HepG2 (cell line): Measurements from ENCODE around the gene AAMP. TPM values are rescaled to one million over a fixed set of nuclear protein-coding genes. Genes with fewer than 3 reads are reported as not detected.

Experiments used
- ELF3 ChIP-seq: IDR thresholded peaks from 2 replicates; pipeline ENCODE4 v1.6.1; 2016; ENCODE audit warnings: missing genetic modification reagents, missing compliant biosample characterization
- HDAC2 ChIP-seq: sonication (generic); formaldehyde crosslinking; IDR thresholded peaks from 2 replicates; pipeline ENCODE4 v1.4.0; 2020; ENCODE audit warnings: missing genetic modification reagents
- HHEX ChIP-seq: IDR thresholded peaks from 2 replicates; pipeline ENCODE4 v1.6.1; 2016; ENCODE audit warnings: control low read depth
- HNF4A ChIP-seq: sonication (generic); formaldehyde crosslinking; IDR thresholded peaks from 2 replicates; pipeline ENCODE4 v1.4.0; 2020; ENCODE audit warnings: missing genetic modification reagents
- MEIS1 ChIP-seq: sonication (generic); formaldehyde crosslinking; IDR thresholded peaks from 2 replicates; pipeline ENCODE4 v1.9.0; 2021; ENCODE audit warnings: mild to moderate bottlenecking, missing genetic modification reagents, moderate library complexity, borderline replicate concordance
- MIER3 ChIP-seq: IDR thresholded peaks from 2 replicates; pipeline ENCODE4 v1.6.1; 2016; ENCODE audit warnings: missing compliant biosample characterization, borderline replicate concordance
- PHF21A ChIP-seq: sonication (generic); formaldehyde crosslinking; IDR thresholded peaks from 2 replicates; pipeline ENCODE4 v1.5.0; 2020; ENCODE audit warnings: mild to moderate bottlenecking, missing genetic modification reagents
- RARG ChIP-seq: sonication (generic); formaldehyde crosslinking; IDR thresholded peaks from 2 replicates; pipeline ENCODE4 v1.4.0; 2020; ENCODE audit warnings: low read depth, mild to moderate bottlenecking, missing genetic modification reagents
- SOX5 ChIP-seq: IDR thresholded peaks from 2 replicates; pipeline ENCODE4 v1.6.1; 2016; ENCODE audit warnings: borderline replicate concordance
- SP4 ChIP-seq: sonication (generic); formaldehyde crosslinking; IDR thresholded peaks from 2 replicates; pipeline ENCODE4 v1.8.1; 2023; ENCODE audit warnings: mild to moderate bottlenecking, missing genetic modification reagents
- TCF7 ChIP-seq: sonication (generic); IDR thresholded peaks from 2 replicates; pipeline ENCODE4 v1.6.1; 2016; ENCODE audit warnings: antibody characterized with exemption, low read depth
- ZNF317 ChIP-seq: sonication (generic); formaldehyde crosslinking; IDR thresholded peaks from 2 replicates; pipeline ENCODE4 v1.5.0; 2020; ENCODE audit warnings: mild to moderate bottlenecking, missing genetic modification reagents
- ZNF335 ChIP-seq: sonication (generic); formaldehyde crosslinking; IDR thresholded peaks from 2 replicates; pipeline ENCODE4 v1.4.0; 2020; ENCODE audit warnings: missing genetic modification reagents
- polyA plus RNA-seq, 8 experiments: library from polyadenylated mRNA; depleted of rRNA in 3 of 8; stranded (reverse) in 7 of 8; unstranded in 1 of 8; fragments of >200 nt; fragmentation: Illumina TruSeq in 4 of 8; extraction: Trizol in 4 of 8; gene quantifications; 2 replicates each; pipeline versions ENCODE4 v1.2.1 to v1.2.3, GENCODE V29; 2011 to 2016; ENCODE audit warnings: low read depth in 4 of 8, missing spikeins in 1 of 8, mixed read lengths in 1 of 8; ENCODE audit not compliant: insufficient read depth in 1 of 8
- total RNA-seq, 5 experiments: library from RNA; depleted of rRNA; stranded (reverse); fragments of >200 nt; fragmentation: Illumina TruSeq; extraction: Trizol; gene quantifications; 2 replicates each; pipeline ENCODE4 v1.2.3, GENCODE V29; 2016; ENCODE audit warnings: low read depth in 1 of 5
- TF ChIP-seq, protein P1 (sequence below): IDR thresholded peaks from 2 replicates; pipeline ENCODE4 v1.6.1; 2016; ENCODE audit warnings: mild to moderate bottlenecking
- TF ChIP-seq, protein P2 (sequence below), 2 experiments: fragments of 450-650 bp in 1 of 2; sonication (generic) in 1 of 2; formaldehyde crosslinking; IDR thresholded peaks; 2 replicates each; pipeline versions ENCODE4 v1.5.0 to v1.8.0; 2020 to 2022; ENCODE audit warnings: mild to moderate bottlenecking in 1 of 2, missing genetic modification reagents in 1 of 2
- TF ChIP-seq, protein P3 (sequence below): sonication (generic); formaldehyde crosslinking; IDR thresholded peaks from 2 replicates; pipeline ENCODE4 v1.4.0; 2020; ENCODE audit warnings: mild to moderate bottlenecking, missing genetic modification reagents
- TF ChIP-seq, protein P4 (sequence below): sonication (generic); formaldehyde crosslinking; IDR thresholded peaks from 2 replicates; pipeline ENCODE4 v1.4.0; 2020; ENCODE audit warnings: missing genetic modification reagents

The AAMP gene
- total and polyA plus RNA-seq, 2 of the 13 experiments (the other 11 are each of a cell fraction or from before 2014, with no cell fraction given): 110 to 186 TPM

DNA sequence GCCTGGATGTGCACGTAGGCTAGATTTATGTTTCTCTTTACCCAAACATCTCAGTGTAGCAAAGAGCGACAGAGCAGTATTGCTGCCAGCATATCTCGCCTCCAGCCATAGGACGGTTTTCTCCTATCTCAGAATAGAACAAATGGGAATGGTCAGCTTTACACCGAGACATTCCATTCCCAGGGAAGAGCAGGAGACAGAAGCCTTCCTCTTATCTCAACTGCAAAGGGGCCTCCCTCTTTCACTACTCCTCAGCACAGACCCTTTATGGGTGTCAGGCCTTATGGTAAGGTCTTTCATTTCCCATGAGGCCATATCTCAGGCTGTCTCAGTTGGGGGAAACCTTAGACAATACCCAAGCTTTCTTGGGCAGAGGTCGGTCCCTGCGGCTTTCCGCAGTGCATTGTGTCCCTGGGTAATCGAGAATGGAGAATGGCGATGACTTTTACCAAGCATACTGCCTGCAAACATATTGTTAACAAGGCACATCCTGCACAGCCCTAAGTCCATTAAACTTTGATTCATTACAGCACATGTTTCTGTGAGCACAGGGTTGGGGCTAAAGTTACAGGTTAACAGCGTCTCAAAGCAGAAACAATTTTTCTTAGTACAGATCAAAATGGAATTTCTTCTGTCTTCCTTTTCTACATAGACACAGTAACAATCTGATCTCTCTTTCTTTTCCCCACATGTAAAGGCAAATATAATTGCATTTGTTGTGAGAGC, 41.8 kb upstream of the AAMP start (continued):
- TF ChIP-seq, protein P1, sequence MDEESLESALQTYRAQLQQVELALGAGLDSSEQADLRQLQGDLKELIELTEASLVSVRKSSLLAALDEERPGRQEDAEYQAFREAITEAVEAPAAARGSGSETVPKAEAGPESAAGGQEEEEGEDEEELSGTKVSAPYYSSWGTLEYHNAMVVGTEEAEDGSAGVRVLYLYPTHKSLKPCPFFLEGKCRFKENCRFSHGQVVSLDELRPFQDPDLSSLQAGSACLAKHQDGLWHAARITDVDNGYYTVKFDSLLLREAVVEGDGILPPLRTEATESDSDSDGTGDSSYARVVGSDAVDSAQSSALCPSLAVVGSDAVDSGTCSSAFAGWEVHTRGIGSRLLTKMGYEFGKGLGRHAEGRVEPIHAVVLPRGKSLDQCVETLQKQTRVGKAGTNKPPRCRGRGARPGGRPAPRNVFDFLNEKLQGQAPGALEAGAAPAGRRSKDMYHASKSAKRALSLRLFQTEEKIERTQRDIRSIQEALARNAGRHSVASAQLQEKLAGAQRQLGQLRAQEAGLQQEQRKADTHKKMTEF (CRISPR knock-in tag): peak; percentile 16; the same call in 1 of the 2 replicates
- TF ChIP-seq, protein P2, sequence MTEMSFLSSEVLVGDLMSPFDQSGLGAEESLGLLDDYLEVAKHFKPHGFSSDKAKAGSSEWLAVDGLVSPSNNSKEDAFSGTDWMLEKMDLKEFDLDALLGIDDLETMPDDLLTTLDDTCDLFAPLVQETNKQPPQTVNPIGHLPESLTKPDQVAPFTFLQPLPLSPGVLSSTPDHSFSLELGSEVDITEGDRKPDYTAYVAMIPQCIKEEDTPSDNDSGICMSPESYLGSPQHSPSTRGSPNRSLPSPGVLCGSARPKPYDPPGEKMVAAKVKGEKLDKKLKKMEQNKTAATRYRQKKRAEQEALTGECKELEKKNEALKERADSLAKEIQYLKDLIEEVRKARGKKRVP (CRISPR knock-in tag; IDR thresholded peaks at IDR 0.05): 0 out of 4 replicates have a peak, but pooled peaks of 1 of the 2 experiments have one; percentile 24
- TF ChIP-seq MEIS1 (peak; percentile 21; the same call in 1 of the 2 replicates), TCF7 (0 out of 2 replicates have a peak, but pooled peaks have one; percentile 8), ZNF335 (CRISPR knock-in tag) (peak; percentile 6; the same call in 1 of the 2 replicates), SP4 (0 out of 2 replicates have a peak, but pooled peaks have one; percentile 1), HNF4A (CRISPR knock-in tag) (peak; percentile 26; the same call in 1 of the 2 replicates), RARG (CRISPR knock-in tag) (0 out of 2 replicates have a peak, but pooled peaks have one; percentile 2), HHEX (CRISPR knock-in tag) (peak; percentile 14; the same call in 1 of the 2 replicates), SOX5 (CRISPR knock-in tag) (peak; percentile 1; the same call in 1 of the 2 replicates), HDAC2 (CRISPR knock-in tag) (0 out of 2 replicates have a peak, but pooled peaks have one; percentile 2), ZNF317 (CRISPR knock-in tag) (0 out of 2 replicates have a peak, but pooled peaks have one; percentile 1), ELF3 (CRISPR knock-in tag) (0 out of 2 replicates have a peak, but pooled peaks have one; percentile 11), MIER3 (CRISPR knock-in tag) (0 out of 2 replicates have a peak, but pooled peaks have one; percentile 11), PHF21A (peak; percentile 41; the same call in 1 of the 2 replicates)
- TF ChIP-seq, protein P3, sequence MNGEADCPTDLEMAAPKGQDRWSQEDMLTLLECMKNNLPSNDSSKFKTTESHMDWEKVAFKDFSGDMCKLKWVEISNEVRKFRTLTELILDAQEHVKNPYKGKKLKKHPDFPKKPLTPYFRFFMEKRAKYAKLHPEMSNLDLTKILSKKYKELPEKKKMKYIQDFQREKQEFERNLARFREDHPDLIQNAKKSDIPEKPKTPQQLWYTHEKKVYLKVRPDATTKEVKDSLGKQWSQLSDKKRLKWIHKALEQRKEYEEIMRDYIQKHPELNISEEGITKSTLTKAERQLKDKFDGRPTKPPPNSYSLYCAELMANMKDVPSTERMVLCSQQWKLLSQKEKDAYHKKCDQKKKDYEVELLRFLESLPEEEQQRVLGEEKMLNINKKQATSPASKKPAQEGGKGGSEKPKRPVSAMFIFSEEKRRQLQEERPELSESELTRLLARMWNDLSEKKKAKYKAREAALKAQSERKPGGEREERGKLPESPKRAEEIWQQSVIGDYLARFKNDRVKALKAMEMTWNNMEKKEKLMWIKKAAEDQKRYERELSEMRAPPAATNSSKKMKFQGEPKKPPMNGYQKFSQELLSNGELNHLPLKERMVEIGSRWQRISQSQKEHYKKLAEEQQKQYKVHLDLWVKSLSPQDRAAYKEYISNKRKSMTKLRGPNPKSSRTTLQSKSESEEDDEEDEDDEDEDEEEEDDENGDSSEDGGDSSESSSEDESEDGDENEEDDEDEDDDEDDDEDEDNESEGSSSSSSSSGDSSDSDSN: peak; percentile 32; the same call in 1 of the 2 replicates
- TF ChIP-seq, protein P4, sequence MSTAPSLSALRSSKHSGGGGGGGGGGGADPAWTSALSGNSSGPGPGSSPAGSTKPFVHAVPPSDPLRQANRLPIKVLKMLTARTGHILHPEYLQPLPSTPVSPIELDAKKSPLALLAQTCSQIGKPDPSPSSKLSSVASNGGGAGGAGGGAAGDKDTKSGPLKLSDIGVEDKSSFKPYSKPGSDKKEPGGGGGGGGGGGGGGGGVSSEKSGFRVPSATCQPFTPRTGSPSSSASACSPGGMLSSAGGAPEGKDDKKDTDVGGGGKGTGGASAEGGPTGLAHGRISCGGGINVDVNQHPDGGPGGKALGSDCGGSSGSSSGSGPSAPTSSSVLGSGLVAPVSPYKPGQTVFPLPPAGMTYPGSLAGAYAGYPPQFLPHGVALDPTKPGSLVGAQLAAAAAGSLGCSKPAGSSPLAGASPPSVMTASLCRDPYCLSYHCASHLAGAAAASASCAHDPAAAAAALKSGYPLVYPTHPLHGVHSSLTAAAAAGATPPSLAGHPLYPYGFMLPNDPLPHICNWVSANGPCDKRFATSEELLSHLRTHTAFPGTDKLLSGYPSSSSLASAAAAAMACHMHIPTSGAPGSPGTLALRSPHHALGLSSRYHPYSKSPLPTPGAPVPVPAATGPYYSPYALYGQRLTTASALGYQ: peak; percentile 9; the same call in 1 of the 2 replicates
